Liver (tissue), 9 donors: ENCODE measurements around the gene NGB. TPM values are rescaled to one million over a fixed set of nuclear protein-coding genes. Genes with fewer than 3 reads are reported as not detected.

Source experiments
- DNase-seq: peaks from one replicate; pipeline ENCODE4 v3.0.0-alpha.2; 2017; ENCODE audit warnings: low spot score
- H3K27ac ChIP-seq, 2 donors: one replicate each; pipeline ENCODE4 v1.7.0; 2013; ENCODE audit warnings: inconsistent platforms in 2 of 2, low read length in 2 of 2, control low read depth in 1 of 2, low read depth in 1 of 2, mild to moderate bottlenecking in 1 of 2
- H3K27me3 ChIP-seq, 4 donors: one replicate each; pipeline versions ENCODE4 v1.6.1 to v1.7.0; 2013; ENCODE audit warnings: low read length in 3 of 4, inconsistent platforms in 1 of 4, mild to moderate bottlenecking in 1 of 4, moderate library complexity in 1 of 4; ENCODE audit not compliant: control insufficient read depth in 4 of 4, insufficient read depth in 4 of 4
- H3K36me3 ChIP-seq, 4 donors: one replicate each; pipeline versions ENCODE4 v1.6.1 to v1.7.0; 2013; ENCODE audit warnings: low read length in 3 of 4, mild to moderate bottlenecking in 3 of 4, low read depth in 1 of 4, moderate library complexity in 1 of 4; ENCODE audit not compliant: control insufficient read depth in 4 of 4, insufficient read depth in 3 of 4
- H3K4me1 ChIP-seq, 4 donors: one replicate each; pipeline versions ENCODE4 v1.6.1 to v1.7.0; 2013; ENCODE audit warnings: low read length in 3 of 4, mild to moderate bottlenecking in 3 of 4, moderate library complexity in 1 of 4; ENCODE audit not compliant: control insufficient read depth in 4 of 4, insufficient read depth in 4 of 4
- H3K4me3 ChIP-seq, 3 donors: one replicate each; pipeline versions ENCODE4 v1.6.1 to v1.7.0; 2013; ENCODE audit warnings: low read length in 3 of 3, control low read depth in 1 of 3, low read depth in 1 of 3, mild to moderate bottlenecking in 1 of 3
- H3K9ac ChIP-seq, 2 donors: one replicate each; pipeline ENCODE4 v1.7.0; 2013; ENCODE audit warnings: low read length in 2 of 2, mild to moderate bottlenecking in 2 of 2, moderate library complexity in 2 of 2, control low read depth in 1 of 2, low read depth in 1 of 2
- H3K9me3 ChIP-seq, 4 donors: one replicate each; pipeline versions ENCODE4 v1.6.1 to v1.7.0; 2013; ENCODE audit warnings: low read length in 3 of 4; ENCODE audit not compliant: control insufficient read depth in 4 of 4
- FOXA1 ChIP-seq: IDR thresholded peaks from 2 replicates; pipeline ENCODE4 v1.6.1; 2016; ENCODE audit warnings: antibody characterized with exemption
- GABPA ChIP-seq, 2 donors: IDR thresholded peaks in 1 of 2; conservative IDR thresholded peaks in 1 of 2; 2 replicates each; pipeline ENCODE4 v1.6.1; 2016; ENCODE audit warnings: antibody characterized with exemption in 2 of 2, mild to moderate bottlenecking in 1 of 2, moderate library complexity in 1 of 2
- HNF4A ChIP-seq, 2 donors: conservative IDR thresholded peaks; 2 replicates each; pipeline ENCODE4 v1.6.1; 2016; ENCODE audit warnings: antibody characterized with exemption in 2 of 2, mild to moderate bottlenecking in 2 of 2
- HNF4G ChIP-seq: IDR thresholded peaks from 2 replicates; pipeline ENCODE4 v1.6.1; 2016; ENCODE audit warnings: antibody characterized with exemption
- JUND ChIP-seq, 2 donors: IDR thresholded peaks; 2 replicates each; pipeline ENCODE4 v1.6.1; 2016; ENCODE audit warnings: antibody characterized with exemption in 2 of 2
- SP1 ChIP-seq: IDR thresholded peaks from 2 replicates; pipeline ENCODE4 v1.6.1; 2018; ENCODE audit warnings: antibody characterized with exemption, mild to moderate bottlenecking
- TAF1 ChIP-seq: conservative IDR thresholded peaks from 2 replicates; pipeline ENCODE4 v1.6.1; 2016; ENCODE audit warnings: antibody characterized with exemption, mild to moderate bottlenecking
- WGBS: extraction: QIAGEN DNeasy Blood & Tissue Kit; methylation state at CpG from one replicate; pipeline ENCODE4 v1.1.7; 2013; 5-methylcytosine and 5-hydroxymethylcytosine counted together
- polyA plus RNA-seq, 2 donors: library from polyadenylated mRNA; stranded (reverse) in 1 of 2; unstranded in 1 of 2; fragments of 200-250 nt in 1 of 2; fragments of >200 nt in 1 of 2; fragmentation: Nextera tagmentation in 1 of 2; extraction: Ambion mirVana in 1 of 2; gene quantifications; one replicate each; pipeline versions ENCODE4 v1.2.1 to v1.2.3, GENCODE V29; 2013 to 2015
- total RNA-seq, 2 donors: library from RNA; depleted of rRNA; stranded (reverse); fragments of >200 nt; gene quantifications; one replicate each; pipeline ENCODE4 v1.2.3, GENCODE V29; 2014
- TF ChIP-seq, protein P1 (sequence below): IDR thresholded peaks from 2 replicates; pipeline ENCODE4 v1.6.1; 2016; ENCODE audit warnings: antibody characterized with exemption
- TF ChIP-seq, protein P2 (sequence below): IDR thresholded peaks from 2 replicates; pipeline ENCODE4 v1.6.1; 2016; ENCODE audit warnings: antibody characterized with exemption, mild to moderate bottlenecking
- TF ChIP-seq, protein P3 (sequence below): IDR thresholded peaks from 2 replicates; pipeline ENCODE4 v1.6.1; 2016; ENCODE audit warnings: antibody characterized with exemption
- TF ChIP-seq, protein P4 (sequence below): fragments of 150-350 bp; IDR thresholded peaks from 2 replicates; pipeline ENCODE4 v1.5.1; 2017; ENCODE audit warnings: improper control_type of control experiment, low read depth, low read length; ENCODE audit not compliant: missing input control
- TF ChIP-seq, protein P5 (sequence below): IDR thresholded peaks from 2 replicates; pipeline ENCODE4 v1.6.1; 2016; ENCODE audit warnings: antibody characterized with exemption
- donor health status: healthy.
- donor health status: healthy.
- donor health status: healthy.
- donor health status: healthy.
- donor health status: healthy.

NGB gene
- total and polyA plus RNA-seq, 4 donors, result not detected

DNA sequence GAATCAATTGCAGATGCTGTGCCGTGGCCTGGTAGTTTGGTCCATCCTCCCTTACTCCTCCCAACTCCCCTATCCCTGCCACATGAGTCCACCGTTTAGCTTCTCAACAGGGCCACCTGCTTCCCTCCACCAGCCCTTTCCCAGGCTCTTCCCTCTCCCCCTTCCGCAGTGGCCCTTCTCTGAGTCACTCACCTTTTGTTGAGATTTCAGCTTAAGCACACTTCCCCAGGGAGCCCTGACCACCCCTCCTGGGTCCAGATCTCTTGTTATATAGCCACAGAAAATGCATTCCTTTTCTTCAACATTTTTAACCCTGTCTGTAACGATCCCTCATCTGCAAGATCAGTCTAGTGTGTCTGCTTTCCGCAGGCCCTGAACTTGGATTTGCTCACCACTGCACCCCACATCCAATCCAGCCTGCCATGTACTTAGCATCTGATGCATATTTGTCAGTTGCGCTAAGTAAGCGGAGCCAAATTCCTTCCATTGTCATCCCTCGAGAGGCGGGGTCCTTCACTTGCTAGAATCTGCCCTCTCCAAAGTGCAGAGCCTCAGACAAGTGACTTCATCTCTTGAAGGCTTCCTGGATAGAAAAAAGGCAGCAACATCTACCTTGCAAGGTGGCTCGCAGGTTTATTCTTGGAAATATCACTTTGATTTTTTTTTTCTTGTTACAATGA is 48.3 kb downstream of the NGB start:
- Histone ChIP-seq H3K4me3 (no peak overlapping the region), H3K9me3 (no peaks in the 10 kb centered on the region), H3K36me3 (no peaks in the 10 kb centered on the region), H3K9ac (no peak overlapping the region), H3K27ac (no peak overlapping the region), H3K27me3 (no peaks in the 10 kb centered on the region), H3K4me1 (peaks cover 0 to 12% (median 5%) of the 10 kb centered on the region in 4 donors)
- TF ChIP-seq, protein P1, sequence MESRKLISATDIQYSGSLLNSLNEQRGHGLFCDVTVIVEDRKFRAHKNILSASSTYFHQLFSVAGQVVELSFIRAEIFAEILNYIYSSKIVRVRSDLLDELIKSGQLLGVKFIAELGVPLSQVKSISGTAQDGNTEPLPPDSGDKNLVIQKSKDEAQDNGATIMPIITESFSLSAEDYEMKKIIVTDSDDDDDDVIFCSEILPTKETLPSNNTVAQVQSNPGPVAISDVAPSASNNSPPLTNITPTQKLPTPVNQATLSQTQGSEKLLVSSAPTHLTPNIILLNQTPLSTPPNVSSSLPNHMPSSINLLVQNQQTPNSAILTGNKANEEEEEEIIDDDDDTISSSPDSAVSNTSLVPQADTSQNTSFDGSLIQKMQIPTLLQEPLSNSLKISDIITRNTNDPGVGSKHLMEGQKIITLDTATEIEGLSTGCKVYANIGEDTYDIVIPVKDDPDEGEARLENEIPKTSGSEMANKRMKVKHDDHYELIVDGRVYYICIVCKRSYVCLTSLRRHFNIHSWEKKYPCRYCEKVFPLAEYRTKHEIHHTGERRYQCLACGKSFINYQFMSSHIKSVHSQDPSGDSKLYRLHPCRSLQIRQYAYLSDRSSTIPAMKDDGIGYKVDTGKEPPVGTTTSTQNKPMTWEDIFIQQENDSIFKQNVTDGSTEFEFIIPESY, result no peak
- TF ChIP-seq, protein P2, sequence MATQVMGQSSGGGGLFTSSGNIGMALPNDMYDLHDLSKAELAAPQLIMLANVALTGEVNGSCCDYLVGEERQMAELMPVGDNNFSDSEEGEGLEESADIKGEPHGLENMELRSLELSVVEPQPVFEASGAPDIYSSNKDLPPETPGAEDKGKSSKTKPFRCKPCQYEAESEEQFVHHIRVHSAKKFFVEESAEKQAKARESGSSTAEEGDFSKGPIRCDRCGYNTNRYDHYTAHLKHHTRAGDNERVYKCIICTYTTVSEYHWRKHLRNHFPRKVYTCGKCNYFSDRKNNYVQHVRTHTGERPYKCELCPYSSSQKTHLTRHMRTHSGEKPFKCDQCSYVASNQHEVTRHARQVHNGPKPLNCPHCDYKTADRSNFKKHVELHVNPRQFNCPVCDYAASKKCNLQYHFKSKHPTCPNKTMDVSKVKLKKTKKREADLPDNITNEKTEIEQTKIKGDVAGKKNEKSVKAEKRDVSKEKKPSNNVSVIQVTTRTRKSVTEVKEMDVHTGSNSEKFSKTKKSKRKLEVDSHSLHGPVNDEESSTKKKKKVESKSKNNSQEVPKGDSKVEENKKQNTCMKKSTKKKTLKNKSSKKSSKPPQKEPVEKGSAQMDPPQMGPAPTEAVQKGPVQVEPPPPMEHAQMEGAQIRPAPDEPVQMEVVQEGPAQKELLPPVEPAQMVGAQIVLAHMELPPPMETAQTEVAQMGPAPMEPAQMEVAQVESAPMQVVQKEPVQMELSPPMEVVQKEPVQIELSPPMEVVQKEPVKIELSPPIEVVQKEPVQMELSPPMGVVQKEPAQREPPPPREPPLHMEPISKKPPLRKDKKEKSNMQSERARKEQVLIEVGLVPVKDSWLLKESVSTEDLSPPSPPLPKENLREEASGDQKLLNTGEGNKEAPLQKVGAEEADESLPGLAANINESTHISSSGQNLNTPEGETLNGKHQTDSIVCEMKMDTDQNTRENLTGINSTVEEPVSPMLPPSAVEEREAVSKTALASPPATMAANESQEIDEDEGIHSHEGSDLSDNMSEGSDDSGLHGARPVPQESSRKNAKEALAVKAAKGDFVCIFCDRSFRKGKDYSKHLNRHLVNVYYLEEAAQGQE, result no peak
- TF ChIP-seq FOXA1 (no peak), JUND (IDR thresholded peaks at IDR 0.05) (no peak), HNF4A (conservative IDR thresholded peaks at IDR 0.05) (no peak), HNF4G (no peak)
- TF ChIP-seq, protein P3, sequence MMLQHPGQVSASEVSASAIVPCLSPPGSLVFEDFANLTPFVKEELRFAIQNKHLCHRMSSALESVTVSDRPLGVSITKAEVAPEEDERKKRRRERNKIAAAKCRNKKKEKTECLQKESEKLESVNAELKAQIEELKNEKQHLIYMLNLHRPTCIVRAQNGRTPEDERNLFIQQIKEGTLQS, result no peak
- TF ChIP-seq, protein P4, sequence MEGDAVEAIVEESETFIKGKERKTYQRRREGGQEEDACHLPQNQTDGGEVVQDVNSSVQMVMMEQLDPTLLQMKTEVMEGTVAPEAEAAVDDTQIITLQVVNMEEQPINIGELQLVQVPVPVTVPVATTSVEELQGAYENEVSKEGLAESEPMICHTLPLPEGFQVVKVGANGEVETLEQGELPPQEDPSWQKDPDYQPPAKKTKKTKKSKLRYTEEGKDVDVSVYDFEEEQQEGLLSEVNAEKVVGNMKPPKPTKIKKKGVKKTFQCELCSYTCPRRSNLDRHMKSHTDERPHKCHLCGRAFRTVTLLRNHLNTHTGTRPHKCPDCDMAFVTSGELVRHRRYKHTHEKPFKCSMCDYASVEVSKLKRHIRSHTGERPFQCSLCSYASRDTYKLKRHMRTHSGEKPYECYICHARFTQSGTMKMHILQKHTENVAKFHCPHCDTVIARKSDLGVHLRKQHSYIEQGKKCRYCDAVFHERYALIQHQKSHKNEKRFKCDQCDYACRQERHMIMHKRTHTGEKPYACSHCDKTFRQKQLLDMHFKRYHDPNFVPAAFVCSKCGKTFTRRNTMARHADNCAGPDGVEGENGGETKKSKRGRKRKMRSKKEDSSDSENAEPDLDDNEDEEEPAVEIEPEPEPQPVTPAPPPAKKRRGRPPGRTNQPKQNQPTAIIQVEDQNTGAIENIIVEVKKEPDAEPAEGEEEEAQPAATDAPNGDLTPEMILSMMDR, result no peak
- 67% methylated on average over 10 of the region's 10 CpGs for WGBS
- no peak for DNase-seq

DNA sequence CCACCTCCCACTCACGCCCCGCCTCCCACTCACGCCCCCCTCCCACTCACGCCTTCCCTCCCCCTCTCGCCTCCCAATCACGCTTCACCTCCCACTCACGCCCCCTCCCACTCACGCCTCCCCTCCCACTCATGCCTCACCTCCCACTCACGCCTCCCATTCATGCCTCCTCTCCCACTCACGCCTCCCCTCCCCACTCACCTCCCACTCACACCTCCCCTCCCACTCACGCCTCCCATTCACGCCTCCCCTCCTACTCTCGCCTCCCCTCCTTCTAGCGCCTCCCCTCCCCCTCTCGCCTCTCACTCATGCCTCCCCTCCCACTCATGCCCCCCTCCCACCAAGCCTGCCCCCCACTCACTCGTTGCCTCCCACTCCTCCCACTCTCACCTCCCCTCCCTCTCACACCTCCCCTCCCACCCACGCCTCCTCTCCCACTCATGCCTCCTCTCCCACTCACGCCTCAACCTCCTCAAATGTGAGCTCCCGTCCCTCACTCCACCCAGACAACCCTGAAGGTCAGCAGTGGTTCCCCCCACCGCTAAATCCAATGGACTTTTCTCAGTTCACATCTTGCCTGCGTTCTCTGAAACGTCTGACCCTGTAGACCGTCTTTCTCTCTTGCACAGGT is 49.6 kb downstream of the NGB start:
- Histone ChIP-seq H3K27me3 (peaks cover 0 to 2% (median under 1%) of the 10 kb centered on the region in 4 donors), H3K9ac (no peak overlapping the region), H3K9me3 (no peaks in the 10 kb centered on the region), H3K36me3 (no peaks in the 10 kb centered on the region), H3K4me1 (peaks cover 0 to 12% (median 5%) of the 10 kb centered on the region in 4 donors), H3K4me3 (no peak overlapping the region), H3K27ac (no peak overlapping the region)
- 81% methylated on average over 23 of the region's 23 CpGs for WGBS
- DNase-seq, result no peak
- TF ChIP-seq, protein P1, result no peak
- TF ChIP-seq HNF4A (conservative IDR thresholded peaks at IDR 0.05) (no peak), TAF1 (no peak), SP1 (no peak), HNF4G (no peak), GABPA (IDR thresholded peaks at IDR 0.05 in 1 of 2, conservative IDR thresholded peaks at IDR 0.05 in 1 of 2) (no peak)
- TF ChIP-seq, protein P4, result no peak
- TF ChIP-seq, protein P2, result no peak
- TF ChIP-seq, protein P5, sequence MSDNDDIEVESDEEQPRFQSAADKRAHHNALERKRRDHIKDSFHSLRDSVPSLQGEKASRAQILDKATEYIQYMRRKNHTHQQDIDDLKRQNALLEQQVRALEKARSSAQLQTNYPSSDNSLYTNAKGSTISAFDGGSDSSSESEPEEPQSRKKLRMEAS, result no peak
